K562 (cell line): Measurements from ENCODE around the gene PLTP. TPM values are rescaled to one million over a fixed set of nuclear protein-coding genes. Genes with fewer than 3 reads are reported as not detected.
A peak's percentile ranks its signal among the peaks of the same experiment; 100 is the strongest.

Experiments
- BMI1 ChIP-seq: fragments of 150-350 bp; IDR thresholded peaks from 2 replicates; pipeline ENCODE4 v1.6.1; 2014; ENCODE audit warnings: low read length
- C11orf30 ChIP-seq: fragments of 450-650 bp; IDR thresholded peaks from 2 replicates; pipeline ENCODE4 v1.6.1; 2016; ENCODE audit warnings: low read depth, mild to moderate bottlenecking
- CBFA2T3 ChIP-seq: fragments of 450-650 bp; IDR thresholded peaks from 2 replicates; pipeline ENCODE4 v1.6.1; 2017
- CHD1 ChIP-seq: fragments of 200-600 bp; sonication (generic); IDR thresholded peaks from one replicate; pipeline ENCODE4 v1.6.1; 2012; ENCODE audit warnings: mild to moderate bottlenecking, moderate library complexity, low read length, inconsistent platforms
- CREB3 ChIP-seq: fragments of 450-650 bp; conservative IDR thresholded peaks from 2 replicates; pipeline ENCODE4 v1.6.1; 2016; ENCODE audit warnings: missing genetic modification characterization, low read depth, mild to moderate bottlenecking, missing compliant biosample characterization, moderate library complexity
- EP300 ChIP-seq: IDR thresholded peaks from 2 replicates; pipeline ENCODE4 v1.6.1; 2012; ENCODE audit warnings: low read length, improper control_type of control experiment
- EP400 ChIP-seq: fragments of 450-650 bp; IDR thresholded peaks from 2 replicates; pipeline ENCODE4 v1.6.1; 2017; ENCODE audit warnings: antibody characterized with exemption, mild to moderate bottlenecking, moderate library complexity
- ETV6 ChIP-seq, 3 experiments: fragments of 150-350 bp in 1 of 3; sonication (generic) in 1 of 3; formaldehyde crosslinking in 1 of 3; IDR thresholded peaks; 2 replicates each; pipeline versions ENCODE4 v1.6.1 to v1.8.0; 2014 to 2022; ENCODE audit warnings: borderline replicate concordance in 2 of 3, low read depth in 2 of 3, antibody characterized with exemption in 1 of 3, low read length in 1 of 3, mild to moderate bottlenecking in 1 of 3, missing genetic modification reagents in 1 of 3
- GTF2B ChIP-seq: IDR thresholded peaks from 2 replicates; pipeline ENCODE4 v1.6.1; 2011; ENCODE audit not compliant: insufficient read length; ENCODE audit errors: extremely low read depth
- KLF6 ChIP-seq: fragments of 250-450 bp; sonication (Bioruptor Pico); IDR thresholded peaks from 2 replicates; pipeline ENCODE4 v1.4.0; 2020; ENCODE audit warnings: mild to moderate bottlenecking, moderate library complexity, borderline replicate concordance
- NFATC3 ChIP-seq: fragments of 450-650 bp; IDR thresholded peaks from 2 replicates; pipeline ENCODE4 v1.6.1; 2017; ENCODE audit warnings: mild to moderate bottlenecking
- PKNOX1 ChIP-seq: fragments of 450-650 bp; IDR thresholded peaks from 2 replicates; pipeline ENCODE4 v1.6.1; 2016
- PTTG1 ChIP-seq: fragments of 450-650 bp; IDR thresholded peaks from 2 replicates; pipeline ENCODE4 v1.6.1; 2016; ENCODE audit warnings: low read depth, mild to moderate bottlenecking, missing genetic modification characterization, missing compliant biosample characterization
- RBM14 ChIP-seq: fragments of 200-400 bp; formaldehyde crosslinking; IDR thresholded peaks from 2 replicates; pipeline ENCODE4 v1.6.1; 2018; ENCODE audit warnings: low read depth, mild to moderate bottlenecking, low read length, moderate library complexity, borderline replicate concordance; ENCODE audit not compliant: insufficient read depth
- SETDB1 ChIP-seq: IDR thresholded peaks from one replicate; pipeline ENCODE4 v1.6.1; 2012; ENCODE audit warnings: low read length, control low read depth, inconsistent platforms
- SMARCA4 ChIP-seq: fragments of 450-650 bp; IDR thresholded peaks from 2 replicates; pipeline ENCODE4 v1.6.1; 2016
- SUPT5H ChIP-seq: fragments of 450-650 bp; IDR thresholded peaks from 2 replicates; pipeline ENCODE4 v1.6.1; 2016
- XRCC4 ChIP-seq: IDR thresholded peaks from one replicate; pipeline ENCODE4 v1.6.1; 2011; ENCODE audit not compliant: insufficient read depth, insufficient read length; ENCODE audit errors: extremely low read depth
- ZNF395 ChIP-seq: fragments of 200-800 bp; sonication (Bioruptor generic); IDR thresholded peaks from 2 replicates; pipeline ENCODE4 v1.6.1; 2017; ENCODE audit warnings: missing genetic modification characterization, missing compliant biosample characterization
- ZNF740 ChIP-seq, 3 experiments: fragments of 200-800 bp in 1 of 3; sonication (Bioruptor generic) in 1 of 3; sonication (generic) in 1 of 3; formaldehyde crosslinking in 1 of 3; IDR thresholded peaks; 2 replicates each; pipeline versions ENCODE4 v1.6.1 to v1.8.0; 2016 to 2022; ENCODE audit warnings: mild to moderate bottlenecking in 2 of 3, missing compliant biosample characterization in 2 of 3, missing genetic modification characterization in 2 of 3, missing genetic modification reagents in 1 of 3
- polyA plus RNA-seq, 8 experiments: library from polyadenylated mRNA; depleted of rRNA in 4 of 8; stranded (reverse) in 5 of 8; unstranded in 3 of 8; fragments of >200 nt; fragmentation: Nextera tagmentation in 2 of 8; fragmentation: Illumina TruSeq in 1 of 8; extraction: Ambion mirVana in 2 of 8; extraction: Trizol in 1 of 8; gene quantifications; 2 replicates each; pipeline versions ENCODE4 v1.2.1 to v1.2.3, GENCODE V29; 2011 to 2014; ENCODE audit warnings: inconsistent platforms in 1 of 8, missing spikeins in 1 of 8
- total RNA-seq, 7 experiments: library from RNA; depleted of rRNA in 6 of 7; stranded (reverse); fragments of >200 nt in 6 of 7; fragmentation: Illumina TruSeq in 2 of 7; extraction: Trizol in 2 of 7; gene quantifications; 2 replicates each; pipeline versions ENCODE4 v1.2.1 to v1.2.3, GENCODE V29; 2011 to 2021; ENCODE audit warnings: low replicate concordance in 1 of 7
- TF ChIP-seq, protein P1 (sequence below): sonication (generic); IDR thresholded peaks from 2 replicates; pipeline ENCODE4 v1.6.1; 2016

PLTP gene
- total and polyA plus RNA-seq, 9 of the 15 experiments (the other 6 are each of a cell fraction or from before 2014, with no cell fraction given), result 2.8 to 29.3 (median 17.6) TPM

DNA sequence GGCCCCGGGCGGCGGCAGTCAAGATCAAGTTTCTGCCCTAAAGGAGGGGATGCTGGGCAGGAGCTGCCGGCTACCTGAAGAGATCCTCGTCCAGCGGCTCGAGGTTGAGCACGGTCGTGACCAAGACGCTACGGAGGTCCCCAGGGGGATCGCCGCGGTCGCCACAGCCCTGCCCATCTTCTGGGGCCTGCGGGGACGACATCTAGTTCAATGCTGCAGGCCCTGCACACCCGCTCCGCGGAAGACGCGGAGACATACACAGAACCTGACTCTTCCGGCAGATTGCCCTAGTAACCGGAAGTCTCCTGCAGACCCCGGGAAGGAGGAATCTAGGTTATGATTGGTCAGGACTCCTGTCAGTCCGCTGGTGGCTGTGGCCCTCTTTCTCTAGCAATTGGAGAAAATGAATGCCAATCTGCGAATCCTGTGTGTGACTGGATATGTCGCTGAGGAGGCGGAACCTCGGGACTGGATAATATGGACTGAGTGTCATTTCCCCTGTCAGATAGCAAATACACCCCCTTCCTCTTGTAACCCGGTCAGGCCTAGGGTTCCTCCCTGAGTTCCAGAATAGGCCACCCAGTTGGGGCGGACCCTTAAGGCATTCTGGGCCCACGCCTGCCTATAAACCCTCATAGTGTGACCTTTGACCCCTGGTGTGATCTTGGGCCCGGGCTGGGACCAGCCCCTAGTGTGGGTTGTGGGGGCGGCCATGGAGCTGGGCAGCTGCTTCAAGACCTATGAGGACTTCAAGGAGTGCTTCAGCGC is 54.7 kb downstream of the PLTP start, which contains the start of the genes ACOT8 and ZSWIM3 (continued):
- peak; percentile 74 for TF ChIP-seq SUPT5H
- TF ChIP-seq SMARCA4, result no peak
- no peak for TF ChIP-seq PTTG1 (tag)
- TF ChIP-seq ZNF395 (CRISPR knock-in tag), result no peak
- TF ChIP-seq CBFA2T3, result no peak
- no peak for TF ChIP-seq KLF6 (CRISPR knock-in tag)
- TF ChIP-seq BMI1, result no peak
- no peak for TF ChIP-seq NFATC3
- TF ChIP-seq PKNOX1, result peak; percentile 100
- TF ChIP-seq GTF2B, result no peak
- peak; percentile 62 for TF ChIP-seq C11orf30
- no peak for TF ChIP-seq XRCC4
- TF ChIP-seq CHD1, result peak; percentile 81
- no peak for TF ChIP-seq ETV6 (IDR thresholded peaks at IDR 0.05; ENCODE audit: borderline replicate concordance in 1 of 2, low read depth in 2 of 2, low read length in 1 of 2)
- TF ChIP-seq ETV6 (CRISPR knock-in tag; IDR thresholded peaks at IDR 0.05; ENCODE audit: borderline replicate concordance), result no peak
- TF ChIP-seq, protein P1, sequence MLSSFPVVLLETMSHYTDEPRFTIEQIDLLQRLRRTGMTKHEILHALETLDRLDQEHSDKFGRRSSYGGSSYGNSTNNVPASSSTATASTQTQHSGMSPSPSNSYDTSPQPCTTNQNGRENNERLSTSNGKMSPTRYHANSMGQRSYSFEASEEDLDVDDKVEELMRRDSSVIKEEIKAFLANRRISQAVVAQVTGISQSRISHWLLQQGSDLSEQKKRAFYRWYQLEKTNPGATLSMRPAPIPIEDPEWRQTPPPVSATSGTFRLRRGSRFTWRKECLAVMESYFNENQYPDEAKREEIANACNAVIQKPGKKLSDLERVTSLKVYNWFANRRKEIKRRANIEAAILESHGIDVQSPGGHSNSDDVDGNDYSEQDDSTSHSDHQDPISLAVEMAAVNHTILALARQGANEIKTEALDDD, result 0 out of 2 replicates have a peak, but pooled peaks have one; percentile 18
- peak; percentile 65 for TF ChIP-seq EP400
- no peak for TF ChIP-seq RBM14
- TF ChIP-seq ZNF740 (CRISPR knock-in tag; IDR thresholded peaks at IDR 0.05), result peak; percentile 90; the same call in 1 of the 2 replicates
- no peak for TF ChIP-seq ZNF740 (tag; IDR thresholded peaks at IDR 0.05)
- TF ChIP-seq EP300, result no peak
- no peak for TF ChIP-seq SETDB1
- peak; percentile 48; the same call in 1 of the 2 replicates for TF ChIP-seq CREB3 (tag)
